Ascending aorta (tissue), 2 donors: ENCODE data around the gene B4GALT5. TPM values are rescaled to one million over a fixed set of nuclear protein-coding genes. Genes with fewer than 3 reads are reported as not detected.

ENCODE experiments used
- DNase-seq, 2 donors: peaks; one replicate each; pipeline ENCODE4 v3.0.0-alpha.2; 2019; ENCODE audit warnings: low spot score in 2 of 2
- H3K27ac ChIP-seq, 2 donors: fragments of 200-600 bp; sonication (generic); one replicate each; pipeline ENCODE4 v1.5.1; 2016 to 2017; ENCODE audit warnings: mild to moderate bottlenecking in 1 of 2
- H3K27me3 ChIP-seq: fragments of 200-600 bp; sonication (generic); one replicate; pipeline ENCODE4 v1.5.1; 2017
- H3K36me3 ChIP-seq, 2 donors: fragments of 200-600 bp; sonication (generic); one replicate each; pipeline ENCODE4 v1.5.1; 2016
- H3K4me1 ChIP-seq, 2 donors: fragments of 200-600 bp; sonication (generic); one replicate each; pipeline ENCODE4 v1.5.1; 2016 to 2017; ENCODE audit warnings: mild to moderate bottlenecking in 1 of 2
- H3K4me3 ChIP-seq, 2 donors: fragments of 200-600 bp; sonication (generic); one replicate each; pipeline ENCODE4 v1.5.1; 2016 to 2017; ENCODE audit warnings: mild to moderate bottlenecking in 1 of 2
- H3K9me3 ChIP-seq, 2 donors: fragments of 200-600 bp; sonication (generic); one replicate each; pipeline ENCODE4 v1.5.1; 2016
- intact Hi-C: fragments of 100-400 bp; cut with DNase I; formaldehyde crosslinking; loops from one replicate; pipeline ENCODE4 v1.15.1; 2023
- total RNA-seq: library from RNA; depleted of rRNA; stranded (reverse); fragments of >200 nt; gene quantifications from one replicate; pipeline ENCODE4 v1.1.0, GENCODE V29; 2016
- TF ChIP-seq, protein P1 (sequence below), 3 experiments: fragments of 200-600 bp in 2 of 3; fragments of 450-650 bp in 1 of 3; sonication (generic) in 2 of 3; IDR thresholded peaks; one replicate each; pipeline ENCODE4 v1.5.1; 2016 to 2019; ENCODE audit warnings: antibody characterized with exemption in 3 of 3, mild to moderate bottlenecking in 1 of 3, moderate library complexity in 1 of 3

Gene B4GALT5
- total RNA-seq, 1 donor from 2014 or later = 15.0 TPM

DNA sequence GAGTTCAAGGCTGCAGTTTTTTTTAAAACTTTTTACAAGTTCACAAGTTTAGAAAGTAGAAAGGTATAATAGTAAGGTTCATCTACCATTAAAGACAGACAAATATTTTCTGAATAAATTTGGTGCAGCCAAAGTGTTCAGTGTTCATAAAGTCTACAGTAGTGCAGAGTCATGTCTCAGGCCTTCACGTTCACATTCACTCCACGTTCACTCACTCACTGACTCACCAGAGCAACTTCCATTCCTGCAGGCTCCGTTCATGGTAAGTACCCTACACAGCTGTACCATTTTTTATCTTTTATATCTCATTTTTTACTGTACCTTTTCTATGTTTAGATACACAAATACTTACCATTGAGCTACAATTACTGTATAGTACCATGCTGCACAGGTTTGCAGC is 67.6 kb downstream of the B4GALT5 start:
- DNase-seq = no peak
- TF ChIP-seq, protein P1, sequence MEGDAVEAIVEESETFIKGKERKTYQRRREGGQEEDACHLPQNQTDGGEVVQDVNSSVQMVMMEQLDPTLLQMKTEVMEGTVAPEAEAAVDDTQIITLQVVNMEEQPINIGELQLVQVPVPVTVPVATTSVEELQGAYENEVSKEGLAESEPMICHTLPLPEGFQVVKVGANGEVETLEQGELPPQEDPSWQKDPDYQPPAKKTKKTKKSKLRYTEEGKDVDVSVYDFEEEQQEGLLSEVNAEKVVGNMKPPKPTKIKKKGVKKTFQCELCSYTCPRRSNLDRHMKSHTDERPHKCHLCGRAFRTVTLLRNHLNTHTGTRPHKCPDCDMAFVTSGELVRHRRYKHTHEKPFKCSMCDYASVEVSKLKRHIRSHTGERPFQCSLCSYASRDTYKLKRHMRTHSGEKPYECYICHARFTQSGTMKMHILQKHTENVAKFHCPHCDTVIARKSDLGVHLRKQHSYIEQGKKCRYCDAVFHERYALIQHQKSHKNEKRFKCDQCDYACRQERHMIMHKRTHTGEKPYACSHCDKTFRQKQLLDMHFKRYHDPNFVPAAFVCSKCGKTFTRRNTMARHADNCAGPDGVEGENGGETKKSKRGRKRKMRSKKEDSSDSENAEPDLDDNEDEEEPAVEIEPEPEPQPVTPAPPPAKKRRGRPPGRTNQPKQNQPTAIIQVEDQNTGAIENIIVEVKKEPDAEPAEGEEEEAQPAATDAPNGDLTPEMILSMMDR (IDR thresholded peaks at IDR 0.05) = no peak
- Histone ChIP-seq H3K36me3 (peaks cover 55 to 70% of the 10 kb centered on the region in 2 donors), H3K4me3 (no peak overlapping the region), H3K4me1 (no peaks in the 10 kb centered on the region), H3K27ac (no peak overlapping the region), H3K9me3 (no peaks in the 10 kb centered on the region), H3K27me3 (no peaks in the 10 kb centered on the region)
- intact Hi-C loops = no loop called here

DNA sequence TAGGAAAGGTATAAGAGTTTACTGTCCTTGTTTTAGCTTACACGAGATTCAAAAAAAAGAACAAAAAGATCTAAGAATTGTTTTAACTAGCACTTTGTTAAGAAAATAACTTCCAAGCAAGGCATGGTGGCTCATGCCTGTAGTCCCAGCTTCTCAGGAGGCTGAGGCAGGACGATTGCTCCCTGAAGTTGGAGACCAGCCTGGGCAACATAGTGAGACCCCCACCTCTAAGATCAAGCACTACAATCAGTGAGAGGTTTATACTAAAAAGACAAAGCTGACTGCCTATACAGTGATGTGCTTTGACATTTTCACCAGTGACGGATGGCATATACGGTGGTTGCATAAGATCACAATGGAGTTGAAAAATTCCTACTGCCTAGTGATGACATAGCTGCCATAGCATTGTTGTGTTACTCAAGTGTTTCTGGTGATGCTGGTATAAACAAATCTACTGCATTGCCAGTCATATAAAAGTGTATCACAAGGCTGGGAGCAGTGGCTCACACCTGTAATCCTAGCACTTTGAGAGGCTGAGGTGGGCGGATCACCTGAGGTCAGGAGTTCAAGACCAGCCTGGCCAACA is 68.6 kb downstream of the B4GALT5 start:
- Histone ChIP-seq H3K36me3 (peaks cover 65 to 81% of the 10 kb centered on the region in 2 donors), H3K4me3 (no peak overlapping the region), H3K27ac (no peak overlapping the region), H3K27me3 (no peaks in the 10 kb centered on the region), H3K4me1 (no peaks in the 10 kb centered on the region), H3K9me3 (no peaks in the 10 kb centered on the region)
- intact Hi-C loops = no loop called here
- no peak for DNase-seq
- TF ChIP-seq, protein P1 (IDR thresholded peaks at IDR 0.05) = no peak

DNA sequence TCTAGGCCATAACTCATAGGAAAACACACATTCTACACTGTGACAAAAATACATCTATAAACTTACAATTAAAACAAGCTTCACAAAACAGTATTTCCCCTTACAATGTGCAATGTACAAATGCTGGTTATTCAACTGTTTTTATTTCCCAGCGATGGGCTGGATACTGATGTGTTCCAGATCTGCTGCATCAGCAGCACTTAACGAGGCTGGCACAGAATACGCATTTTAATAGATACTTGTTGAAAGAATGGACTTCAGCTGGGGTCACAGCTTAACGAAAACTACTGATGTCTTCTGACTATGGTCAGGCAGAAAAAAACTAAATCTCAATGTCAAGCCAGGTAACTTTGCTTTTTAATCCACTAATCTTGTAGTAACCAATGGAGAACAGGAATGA is 70.9 kb downstream of the B4GALT5 start:
- no peak for DNase-seq
- Histone ChIP-seq H3K4me3 (no peak overlapping the region), H3K27ac (no peak overlapping the region), H3K36me3 (peaks cover 72 to 94% of the 10 kb centered on the region in 2 donors), H3K4me1 (no peaks in the 10 kb centered on the region), H3K27me3 (no peaks in the 10 kb centered on the region), H3K9me3 (no peaks in the 10 kb centered on the region)
- TF ChIP-seq, protein P1 (IDR thresholded peaks at IDR 0.05) = no peak
- intact Hi-C loops = no loop called here

DNA sequence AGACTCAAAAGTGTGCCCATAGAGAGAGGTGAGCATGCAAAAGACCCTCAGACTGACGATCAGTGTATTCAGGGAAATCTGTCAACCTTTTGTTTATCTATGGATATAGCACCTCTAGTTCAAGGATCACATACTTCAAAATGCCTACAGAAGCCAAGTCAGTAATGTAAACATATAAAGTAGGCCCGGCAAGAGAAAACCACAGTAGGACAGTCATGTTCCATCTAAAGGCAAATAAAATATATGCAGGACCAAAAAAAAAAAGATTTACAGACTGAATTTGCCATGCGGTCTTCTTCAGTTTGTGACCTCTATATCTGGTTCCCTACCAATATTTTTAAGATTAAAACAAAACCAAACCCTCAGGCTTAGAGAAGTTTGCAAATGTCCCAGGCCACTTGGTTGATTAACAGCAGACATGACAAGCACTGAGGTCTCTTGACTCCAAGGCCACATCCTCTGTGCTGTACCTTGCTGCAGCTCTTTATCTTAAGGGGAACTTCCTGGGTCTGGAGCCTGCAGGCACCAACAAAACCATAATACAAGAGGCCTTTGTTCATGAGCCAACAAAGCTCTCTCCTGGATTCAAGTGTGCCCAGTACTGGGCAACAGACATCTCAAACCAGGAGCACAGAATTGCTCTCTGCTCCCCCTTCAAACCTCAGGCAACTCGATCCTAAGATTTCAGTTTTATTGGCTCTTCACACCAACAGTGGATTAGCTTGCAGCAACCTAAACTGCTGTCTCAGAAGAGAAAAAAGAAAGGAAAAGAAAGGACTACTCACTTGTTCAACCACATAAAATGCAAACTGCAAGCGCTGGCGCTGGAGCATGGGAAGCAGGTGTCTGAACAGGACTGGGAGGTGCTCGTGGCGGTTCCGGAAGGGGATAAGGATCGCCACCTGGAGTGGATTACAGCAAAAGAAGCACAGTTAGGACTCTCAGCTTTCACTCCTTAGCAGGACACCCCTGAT is 71.7 kb downstream of the B4GALT5 start:
- H3K9me3 ChIP-seq = no peaks in the 10 kb centered on the region
- intact Hi-C loops = no loop called here
- H3K4me3 ChIP-seq = no peak overlapping the region
- no peaks in the 10 kb centered on the region for H3K4me1 ChIP-seq
- H3K36me3 ChIP-seq = peaks cover 80 to 96% of the 10 kb centered on the region in 2 donors
- TF ChIP-seq, protein P1 (IDR thresholded peaks at IDR 0.05) = no peak
- H3K27me3 ChIP-seq = no peaks in the 10 kb centered on the region
- DNase-seq = no peak
- no peak overlapping the region for H3K27ac ChIP-seq

DNA sequence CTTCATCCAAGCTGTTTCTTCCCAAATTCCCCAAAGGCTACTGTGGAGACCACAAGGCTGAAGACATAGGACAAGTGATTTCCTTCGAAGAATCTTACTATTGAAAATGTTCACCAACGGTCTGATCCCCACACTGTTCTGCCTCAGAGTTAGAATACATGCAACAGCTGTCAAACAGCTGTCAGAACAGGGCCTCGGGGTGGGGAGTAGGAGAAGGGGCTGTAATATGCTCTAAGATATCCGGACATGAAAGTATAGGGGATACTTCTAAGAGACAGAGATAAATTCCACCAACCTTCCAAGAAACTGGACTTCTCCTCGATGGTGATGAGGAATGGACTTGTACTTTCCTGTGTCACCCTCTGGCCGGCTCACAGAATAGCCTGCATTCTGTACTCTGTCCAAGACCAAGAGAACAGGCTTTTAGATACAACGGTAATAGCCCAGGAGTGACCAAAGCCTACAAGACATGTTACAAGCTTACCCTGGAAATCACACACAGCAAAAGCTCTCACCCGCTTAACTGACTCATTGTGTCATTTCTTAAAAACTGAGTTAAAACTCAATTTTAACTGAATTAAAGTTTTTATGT is 76.5 kb downstream of the B4GALT5 start:
- Histone ChIP-seq H3K4me1 (no peaks in the 10 kb centered on the region), H3K27me3 (no peaks in the 10 kb centered on the region), H3K4me3 (no peak overlapping the region), H3K36me3 (peaks cover 53 to 76% of the 10 kb centered on the region in 2 donors), H3K27ac (no peak overlapping the region), H3K9me3 (no peaks in the 10 kb centered on the region)
- DNase-seq = no peak
- intact Hi-C loops = no loop called here
- TF ChIP-seq, protein P1 (IDR thresholded peaks at IDR 0.05) = no peak
